Skin of body (tissue), 2 donors: ENCODE data around the gene ADAMTSL5. TPM values are rescaled to one million over a fixed set of nuclear protein-coding genes. Genes with fewer than 3 reads are reported as not detected.
"Not testable (repeated sequence)": the region's sequence is repeated elsewhere in the genome, so short reads cannot be mapped to it uniquely, and the experiment has no call there.

Source experiments
- DNase-seq: peaks from one replicate; lab custom pipeline; 2025; lab: John Stamatoyannopoulos, UW
- total RNA-seq: library from RNA; depleted of rRNA; stranded (reverse); fragments of >200 nt; gene quantifications from one replicate; pipeline ENCODE4 v1.2.3, GENCODE V29; 2014

The ADAMTSL5 gene
- total RNA-seq, 1 donor from 2014 or later: 3.1 TPM

DNA sequence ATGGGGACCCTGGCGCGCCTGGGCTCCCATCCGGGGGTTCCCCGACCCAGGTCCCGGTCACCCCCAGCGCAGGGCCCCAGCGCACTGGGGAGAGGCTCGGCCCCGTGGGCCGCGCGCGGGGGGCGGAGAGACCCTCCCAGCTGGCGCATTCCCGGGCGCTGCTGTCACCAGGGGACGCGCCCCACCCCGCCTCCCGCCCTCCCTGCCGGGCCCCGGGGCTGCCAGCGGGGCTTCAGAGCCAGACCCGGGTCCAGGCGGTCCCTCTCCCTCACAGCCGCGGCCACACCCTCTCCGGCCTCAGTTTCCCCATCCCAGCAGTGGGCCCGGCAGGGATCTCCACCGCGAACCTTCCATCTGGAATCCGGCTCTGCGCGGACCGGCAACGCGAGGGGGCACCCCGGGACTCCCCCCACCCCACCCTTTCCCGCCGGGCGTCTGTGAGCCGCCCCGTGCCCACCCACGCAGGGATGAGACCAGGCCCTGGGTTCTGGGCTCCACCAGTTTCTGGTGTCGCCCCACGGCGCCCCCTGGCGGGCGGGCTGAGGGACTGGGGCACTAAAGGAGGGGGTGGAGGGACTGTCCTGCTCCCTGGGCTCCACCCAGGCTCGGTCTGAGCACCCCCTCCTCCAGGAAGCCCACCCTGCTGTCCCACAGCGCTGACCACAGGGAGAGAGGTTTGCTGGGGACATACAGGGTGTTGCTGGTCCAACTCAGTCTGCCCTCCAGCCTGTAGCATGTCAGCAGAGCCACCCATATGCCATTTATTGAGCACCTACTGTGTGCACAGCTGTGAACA lies 878 bp upstream of the ADAMTSL5 start:
- peak; percentile 57 for DNase-seq

DNA sequence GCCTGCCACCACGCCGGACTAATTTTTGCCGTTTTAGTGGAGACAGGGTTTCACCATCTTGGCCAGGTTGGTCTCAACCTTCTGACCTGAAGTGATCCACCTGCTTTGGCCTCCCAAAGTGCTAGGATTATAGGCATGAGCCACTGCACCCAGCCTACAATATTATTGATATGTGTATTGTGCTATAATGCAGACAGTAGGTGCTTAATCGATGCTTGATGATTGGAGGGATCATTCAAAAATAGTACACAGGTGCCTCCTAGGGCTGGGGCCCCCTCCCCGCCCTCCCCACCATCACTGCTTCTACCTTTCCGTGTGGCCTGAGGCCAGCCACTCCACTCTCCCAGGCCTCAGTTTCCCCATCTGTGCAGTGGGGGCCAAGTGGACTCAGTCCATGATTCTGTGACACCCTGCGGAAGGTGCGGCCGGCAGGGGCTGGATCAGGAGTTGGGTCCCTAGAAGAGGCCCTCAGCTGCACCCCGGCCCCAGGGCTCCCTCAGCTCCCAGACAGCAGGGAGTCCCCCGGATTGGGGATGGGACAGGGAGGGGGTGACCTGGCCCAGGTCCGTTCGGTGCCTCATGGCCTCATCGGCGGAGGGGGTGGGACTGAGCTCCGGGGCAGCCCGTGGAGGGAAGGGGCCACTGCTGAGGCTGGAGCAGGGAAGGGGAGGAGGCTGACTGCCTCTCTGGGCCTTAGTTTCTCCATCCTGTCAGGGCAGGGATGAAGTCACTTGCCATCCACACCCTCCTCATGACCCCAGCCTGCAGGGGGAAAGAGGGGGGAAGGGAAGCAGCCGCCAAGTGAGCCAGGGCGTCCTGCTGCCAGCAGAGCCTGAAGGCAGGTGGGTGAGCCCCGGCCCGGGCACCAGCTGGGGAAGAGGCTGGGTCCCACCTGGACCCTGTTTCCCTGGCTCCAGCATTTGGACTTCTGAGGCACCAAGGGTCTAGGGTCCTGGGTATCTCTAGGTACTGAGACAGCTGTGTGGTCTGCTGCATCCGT lies 1.2 kb downstream of the ADAMTSL5 start:
- DNase-seq: no peak

DNA sequence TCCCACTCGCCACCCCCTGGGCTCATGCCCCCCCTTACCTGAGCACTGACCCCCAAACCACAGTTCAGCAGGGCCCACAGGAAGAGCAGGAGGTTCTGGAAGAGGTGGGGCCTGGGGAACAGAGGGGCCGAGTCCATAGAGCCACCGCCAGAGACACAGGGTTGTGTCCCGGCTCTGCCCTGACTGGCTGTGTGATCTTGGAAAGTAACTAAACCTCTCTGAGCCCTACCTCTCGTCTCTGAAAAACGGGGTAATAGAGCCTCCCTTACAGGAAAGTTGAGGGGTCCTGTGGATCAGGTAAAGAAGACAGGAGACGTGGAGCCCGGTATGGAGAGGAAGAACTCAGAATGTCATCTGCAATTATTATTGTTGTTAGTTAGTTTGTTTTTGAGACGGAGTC lies 2.0 kb downstream of the ADAMTSL5 start:
- DNase-seq: no peak

DNA sequence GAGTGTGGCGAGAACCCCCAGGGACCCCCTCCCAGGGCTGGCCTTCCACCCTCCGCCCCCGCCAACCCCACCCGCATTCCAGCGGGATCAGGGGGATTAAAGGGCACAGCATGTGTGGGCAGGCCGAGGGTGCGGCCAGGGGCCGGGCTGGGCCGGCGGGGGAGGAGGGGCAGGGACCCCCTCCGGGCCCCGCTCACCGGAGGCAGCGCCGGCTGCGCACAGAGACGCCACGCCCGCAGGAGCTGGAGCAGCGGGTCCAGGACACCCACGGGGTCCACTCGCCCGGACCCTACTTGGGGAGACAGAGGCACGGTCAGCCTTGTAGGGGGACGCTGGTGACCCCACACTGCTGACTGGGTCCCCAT lies 2.4 kb downstream of the ADAMTSL5 start:
- DNase-seq: no peak

DNA sequence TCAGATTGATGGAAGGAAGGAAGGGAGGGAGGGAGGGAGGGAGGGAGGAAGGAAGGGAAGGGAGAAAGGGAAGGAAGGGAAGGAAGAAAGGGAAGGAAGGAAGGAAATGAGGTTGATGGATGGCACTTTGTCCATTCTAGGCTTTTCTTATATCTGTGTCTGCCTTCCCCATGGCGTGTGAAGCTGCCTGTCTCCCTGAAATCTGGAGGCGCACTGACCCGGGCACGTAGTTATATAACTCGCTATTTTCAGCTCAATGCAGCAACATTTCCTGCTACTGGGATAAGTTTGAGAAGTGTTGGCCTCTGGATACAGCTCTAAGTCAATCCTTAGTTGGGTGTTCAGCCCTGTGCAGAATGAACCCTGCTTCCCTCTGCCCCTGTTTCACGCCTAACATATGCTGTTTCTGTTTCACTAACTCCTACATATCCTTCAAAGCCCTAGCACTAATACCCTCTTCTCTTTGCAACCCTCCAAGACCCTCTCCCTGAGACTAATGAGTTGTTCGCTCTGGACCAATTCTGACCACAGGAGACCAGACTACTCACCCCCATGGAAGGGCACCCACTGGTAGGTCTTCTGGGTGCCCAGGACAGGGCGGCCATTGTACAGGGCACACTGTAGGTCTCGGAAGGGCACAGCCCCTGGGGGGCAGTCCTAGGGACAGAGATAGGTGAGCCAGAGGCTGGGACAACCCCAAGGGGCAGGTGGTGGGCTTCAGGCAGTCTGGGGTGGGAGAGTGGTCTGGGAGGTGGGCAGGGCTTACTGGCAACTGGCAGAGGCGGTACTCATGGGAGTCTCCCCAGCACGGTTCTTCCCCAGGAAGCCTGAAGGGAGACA lies 3.0 kb downstream of the ADAMTSL5 start:
- no peak for DNase-seq

DNA sequence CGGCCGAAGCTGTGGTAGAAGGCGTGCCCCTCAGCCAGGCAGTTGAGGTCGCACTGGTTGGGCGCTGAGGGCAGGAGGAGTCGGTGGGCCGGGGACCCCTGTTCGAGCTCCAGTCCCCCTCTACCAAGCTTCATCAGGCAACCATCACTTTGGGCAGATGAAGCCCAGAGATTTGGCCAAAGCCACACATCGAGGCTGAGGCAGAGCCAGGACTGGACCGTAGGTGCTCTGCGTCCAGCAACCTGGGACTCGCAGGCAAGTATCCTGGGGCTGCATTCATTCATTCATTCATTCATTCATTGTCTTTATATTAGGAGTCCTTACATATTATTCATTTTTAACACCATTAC lies 4.3 kb downstream of the ADAMTSL5 start:
- no peak for DNase-seq

DNA sequence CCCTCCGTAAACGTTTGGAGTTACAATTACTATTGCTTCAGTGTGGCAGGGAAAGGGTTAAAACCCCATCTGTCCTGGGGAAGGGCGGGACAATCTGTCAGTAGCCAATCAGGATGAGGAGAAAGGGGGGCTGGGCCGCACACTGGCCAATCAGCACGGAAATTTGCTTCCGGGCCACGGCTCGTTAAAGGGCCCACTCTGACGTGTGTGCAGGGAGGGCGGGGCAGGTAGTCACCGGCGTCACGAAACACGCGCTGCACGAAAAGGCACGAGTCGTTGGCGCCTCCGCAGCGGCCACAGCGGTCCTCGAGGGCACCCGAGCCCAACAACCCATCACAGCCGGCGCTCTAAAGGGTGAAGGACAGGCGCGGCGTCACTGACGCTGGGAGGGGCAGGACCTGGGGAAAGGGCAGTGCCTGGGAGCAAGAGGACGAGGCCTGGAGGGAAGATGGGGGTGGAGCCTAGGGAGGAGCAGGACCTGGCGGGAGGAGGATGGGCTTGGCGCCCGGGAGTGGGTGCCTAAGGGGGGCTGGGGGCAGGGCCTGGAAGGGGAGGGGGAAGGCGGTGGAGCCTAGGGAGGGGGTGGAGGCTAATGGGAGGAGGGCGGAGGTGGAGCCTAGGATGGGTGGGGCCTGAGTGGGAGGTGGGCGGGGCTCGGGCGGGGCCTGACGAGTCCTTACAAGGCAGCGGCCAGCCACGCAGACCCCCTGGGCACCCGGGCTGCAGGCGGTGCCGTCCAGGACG lies 4.9 kb downstream of the ADAMTSL5 start:
- DNase-seq: peak; percentile 97

DNA sequence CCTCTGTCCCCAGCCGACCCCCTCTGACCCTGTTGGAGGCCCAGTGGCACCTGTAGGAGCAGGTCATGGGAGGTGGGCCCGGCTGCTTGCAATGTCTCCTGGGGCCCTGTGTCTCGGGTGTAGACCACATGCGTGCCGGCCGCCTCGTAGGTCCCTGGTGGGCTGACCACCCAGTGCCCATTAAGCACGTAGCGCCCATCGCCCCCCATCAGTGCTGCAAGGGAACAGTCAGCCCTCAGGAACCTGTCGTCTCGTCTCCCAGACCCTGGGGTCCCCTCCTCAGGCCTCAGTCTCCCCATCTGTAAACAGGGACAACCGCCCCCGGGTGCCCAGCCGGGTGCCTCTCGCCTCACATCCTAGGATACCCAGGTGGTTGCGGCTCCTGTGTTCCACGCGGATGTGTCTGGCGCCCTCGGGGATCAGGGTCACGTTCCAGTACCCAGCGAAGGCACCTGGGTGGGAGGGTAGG lies 5.6 kb downstream of the ADAMTSL5 start:
- no peak for DNase-seq

DNA sequence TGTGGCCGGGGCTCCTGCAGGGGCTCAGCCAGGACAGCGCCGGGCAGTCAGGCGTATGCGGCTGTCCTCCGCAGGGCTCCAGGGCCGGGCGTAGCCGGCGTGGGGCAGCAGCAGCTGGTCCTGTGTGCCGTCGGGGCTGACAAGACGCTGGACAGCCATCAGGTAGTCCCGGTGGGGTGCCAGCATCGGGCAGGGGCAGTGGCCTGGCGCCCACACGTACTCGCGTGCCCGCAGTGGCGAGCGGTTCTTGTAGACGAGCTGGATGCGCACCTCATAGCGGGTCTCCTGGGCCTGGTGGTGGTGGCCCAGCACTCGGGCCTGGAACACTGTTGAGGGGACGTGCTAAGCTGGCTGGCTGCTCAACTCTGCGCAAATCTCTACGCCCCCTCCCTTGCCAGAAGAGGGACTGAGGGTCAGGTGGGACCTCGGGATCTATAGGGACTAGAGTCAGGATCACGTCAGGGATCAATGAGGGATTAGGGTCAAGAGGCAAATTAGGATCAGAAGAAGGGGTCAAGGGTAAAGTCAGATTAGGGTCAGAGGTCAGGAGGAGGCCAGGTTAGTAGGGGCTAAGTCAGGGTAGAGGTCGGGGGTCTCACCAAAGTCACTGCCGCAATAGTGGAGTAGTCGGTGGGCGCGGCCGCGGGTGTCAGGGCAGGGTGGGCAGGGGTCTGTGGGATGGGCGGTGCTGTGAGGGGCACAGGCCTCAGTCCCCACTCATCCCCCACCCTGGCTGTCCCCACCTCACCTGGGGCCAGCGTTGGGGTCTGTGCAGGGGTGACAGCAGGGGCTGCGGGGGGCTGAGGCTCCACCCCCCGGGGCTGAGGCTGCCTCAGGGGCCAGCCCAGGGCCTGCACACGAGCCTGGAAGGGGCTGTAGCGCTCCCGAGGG lies 6.6 kb downstream of the ADAMTSL5 start:
- DNase-seq: no peak

DNA sequence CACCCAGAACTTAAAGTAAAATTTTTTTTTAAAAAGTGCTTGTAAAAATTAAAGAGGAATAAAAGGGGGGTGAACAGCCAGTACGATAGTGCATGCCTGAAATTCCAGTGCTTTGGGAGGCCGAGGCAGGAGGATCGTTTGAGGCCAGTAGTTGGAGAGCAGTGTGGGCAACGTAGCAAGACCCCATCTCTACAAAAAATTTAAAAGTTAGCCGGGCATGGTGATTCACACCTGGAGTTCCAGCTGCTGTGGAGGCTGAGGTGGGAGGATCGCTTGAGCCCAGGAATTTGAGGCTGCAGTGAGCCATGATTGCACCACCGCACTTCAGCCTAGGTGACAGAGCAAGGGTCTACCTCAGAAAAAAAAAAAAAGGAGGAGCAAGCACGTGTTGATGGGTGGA lies 7.8 kb downstream of the ADAMTSL5 start:
- DNase-seq: no peak

DNA sequence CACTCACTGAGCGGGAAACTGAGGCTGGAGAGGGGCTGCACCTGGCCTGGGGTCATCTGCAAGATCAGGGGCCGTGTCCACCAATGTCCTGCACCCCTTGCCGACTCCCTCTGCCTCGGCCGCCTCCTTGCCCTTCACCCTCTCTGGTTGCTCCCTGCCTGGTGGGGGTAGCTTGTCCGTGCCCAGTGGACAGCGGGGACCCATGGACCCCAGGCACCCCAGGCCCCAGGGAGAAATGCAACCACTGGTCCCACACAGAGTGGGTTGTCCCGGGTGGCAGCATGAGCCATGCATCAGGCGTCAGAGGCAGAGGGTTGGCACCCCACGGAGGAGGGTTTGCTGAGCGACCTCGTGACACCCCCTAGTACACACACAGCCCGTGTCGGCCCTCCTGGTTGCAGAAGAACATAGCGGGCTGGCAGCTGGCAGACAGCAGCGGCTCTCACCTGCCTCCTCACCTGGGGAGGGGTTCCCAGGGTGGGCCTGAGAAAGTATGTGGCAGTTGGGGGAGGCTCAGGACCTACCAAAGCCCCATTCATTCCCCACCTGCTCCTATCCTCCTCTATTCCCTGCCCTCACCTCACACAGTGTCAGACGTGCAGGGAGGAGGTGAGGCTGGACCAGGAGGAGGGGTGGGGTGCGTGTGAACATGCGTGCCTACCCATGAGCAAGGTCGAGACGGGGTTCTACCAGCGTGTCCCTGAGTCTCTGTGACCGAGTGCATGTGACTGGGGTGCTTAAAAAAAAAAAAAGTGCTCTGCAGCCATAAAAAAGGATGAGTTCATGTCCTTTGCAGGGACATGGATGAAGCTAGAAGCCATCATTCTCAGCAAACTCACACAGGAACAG lies 8.7 kb downstream of the ADAMTSL5 start:
- no peak for DNase-seq

DNA sequence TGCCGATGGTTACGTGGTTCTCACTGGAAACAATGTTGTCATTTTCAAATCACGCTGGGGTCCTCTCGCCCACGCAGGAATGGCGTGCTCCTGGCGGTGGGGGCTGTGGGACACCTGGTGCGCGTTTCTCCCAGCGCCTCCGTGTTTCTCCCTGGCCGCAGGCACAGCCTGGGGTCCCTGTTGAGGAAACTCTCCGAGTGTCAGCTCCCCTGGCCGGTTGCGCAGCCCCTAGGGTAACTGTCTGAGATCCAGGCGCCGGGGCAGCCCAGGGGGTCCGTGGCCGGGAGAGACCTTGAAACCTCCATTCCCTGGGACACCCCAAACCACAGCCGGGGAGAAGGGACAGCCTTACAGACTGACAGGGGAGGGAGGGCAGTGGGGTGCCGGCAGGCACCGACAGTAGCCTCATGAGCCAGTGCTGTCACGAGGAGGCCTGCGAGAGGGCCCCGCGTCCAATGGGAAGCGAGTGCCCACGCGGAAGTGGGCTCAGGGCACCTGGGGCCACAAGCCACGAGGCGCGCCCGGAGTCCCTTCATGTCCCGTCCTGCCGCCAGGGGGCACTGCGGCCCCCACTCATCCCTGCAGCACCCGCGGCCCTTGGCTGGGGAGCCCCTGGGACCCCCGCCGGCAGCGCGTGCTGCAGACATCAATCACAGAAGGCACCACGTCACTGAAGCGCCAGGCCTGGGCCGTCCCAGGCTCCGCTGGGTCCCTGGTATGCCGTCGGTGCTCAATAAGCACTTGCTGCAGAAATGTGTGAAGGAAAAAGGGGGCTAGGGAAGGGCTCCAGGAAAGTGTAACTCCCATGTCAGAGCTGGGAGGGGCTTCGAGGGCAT lies 9.5 kb downstream of the ADAMTSL5 start:
- no peak for DNase-seq

DNA sequence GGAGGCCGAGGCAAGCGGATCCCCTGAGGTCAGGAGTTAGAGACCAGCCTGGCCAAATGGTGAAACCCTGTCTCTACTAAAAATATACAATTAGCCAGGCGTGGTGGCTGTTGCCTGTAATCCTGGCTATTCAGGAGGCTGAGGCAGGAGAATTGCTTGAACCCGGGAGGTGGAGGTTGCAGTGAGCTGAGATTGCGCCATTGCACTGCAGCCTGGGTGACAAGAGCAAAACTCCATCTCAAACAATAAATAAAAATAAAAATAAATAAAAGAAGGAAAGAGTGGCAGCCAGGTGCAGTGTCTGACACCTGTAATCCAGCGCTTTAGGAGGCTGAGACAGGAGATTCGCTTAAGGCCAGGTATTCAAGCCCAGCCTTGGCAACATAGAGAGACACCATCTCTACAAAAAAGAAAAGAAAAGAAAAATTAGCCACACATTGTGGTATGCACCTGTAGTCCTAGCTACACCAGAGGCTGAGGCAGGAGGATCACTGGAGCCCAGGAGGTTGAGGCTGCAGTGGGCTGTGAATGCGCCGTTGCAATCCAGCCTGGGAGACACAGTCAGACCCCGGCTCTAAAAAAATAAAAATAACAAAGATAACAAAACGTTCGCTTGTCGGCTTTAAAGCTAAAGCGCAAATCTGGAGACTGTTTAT lies 10.3 kb downstream of the ADAMTSL5 start:
- DNase-seq: no peak

DNA sequence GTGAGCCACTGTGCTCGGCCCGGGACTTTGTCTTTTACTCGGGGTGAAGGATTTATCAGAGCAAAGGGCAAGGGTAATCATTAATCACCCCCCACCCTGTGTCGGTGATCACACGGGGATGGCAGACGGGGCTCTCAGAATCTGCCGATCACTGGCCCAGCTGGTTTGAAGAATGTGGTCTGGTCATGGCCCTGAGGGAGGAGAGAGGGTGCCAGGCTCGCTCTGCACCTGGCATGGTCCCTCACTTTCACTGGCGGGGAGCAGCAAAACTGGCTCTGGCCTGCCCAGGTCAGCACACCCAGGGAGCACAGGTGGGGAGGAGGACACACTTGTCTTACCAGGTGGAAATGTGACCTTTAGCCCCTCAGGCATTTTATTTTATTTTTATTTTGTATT lies 11.6 kb downstream of the ADAMTSL5 start:
- no peak for DNase-seq

DNA sequence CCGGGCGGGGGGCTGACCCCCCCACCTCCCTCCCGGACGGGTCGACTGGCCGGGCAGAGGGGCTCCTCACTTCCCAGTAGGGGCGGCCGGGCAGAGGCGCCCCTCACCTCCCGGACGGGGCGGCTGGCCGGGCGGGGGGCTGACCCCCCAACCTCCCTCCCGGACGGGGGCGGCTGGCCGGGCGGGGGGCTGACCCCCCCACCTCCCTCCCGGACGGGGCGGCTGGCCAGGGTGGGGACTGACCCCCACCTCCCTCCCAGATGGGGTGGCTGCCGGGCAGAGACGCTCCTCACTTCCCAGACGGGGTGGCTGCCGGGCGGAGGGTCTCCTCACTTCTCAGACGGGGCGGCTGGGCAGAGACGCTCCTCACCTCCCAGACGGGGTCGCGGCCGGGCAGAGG lies 13.6 kb downstream of the ADAMTSL5 start:
- DNase-seq: not testable (repeated sequence)

DNA sequence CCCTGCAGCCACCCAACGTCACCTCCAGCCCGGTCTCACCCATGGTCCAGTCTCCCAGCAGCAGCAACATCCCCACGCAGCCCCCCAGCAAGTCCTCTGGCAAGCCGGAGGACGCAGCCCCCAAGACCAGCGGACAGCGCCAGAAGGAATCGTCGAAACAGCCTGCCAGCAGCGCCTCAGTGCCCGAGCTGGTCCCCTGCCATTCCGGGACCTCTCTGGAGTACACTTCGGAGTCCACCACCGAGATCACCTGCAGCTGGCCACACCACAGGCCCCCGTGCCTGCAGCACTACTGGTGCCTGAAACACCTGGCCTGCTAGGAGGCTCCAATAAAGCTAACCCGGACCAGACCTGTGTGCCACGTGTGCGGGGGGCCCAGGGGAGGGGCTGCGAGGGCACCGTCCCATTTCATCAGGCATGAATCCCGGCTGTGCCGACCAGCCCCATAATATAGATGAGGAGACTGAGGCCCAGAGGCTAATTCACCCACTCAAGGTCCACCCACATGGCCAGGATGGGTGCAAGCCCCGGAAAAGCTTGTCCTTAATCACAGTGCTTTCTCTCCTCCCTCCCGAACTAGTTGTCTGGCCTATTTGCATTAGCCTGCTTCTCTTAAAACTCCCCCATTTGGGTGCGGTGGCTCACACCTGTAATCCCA lies 15.1 kb downstream of the ADAMTSL5 start:
- no peak for DNase-seq
